Fibroblast of skin of right quadriceps (primary cell): ENCODE results near the gene PAX5.

ENCODE experiments used
- DNase-seq: peaks from one replicate; pipeline ENCODE4 v3.0.0-alpha.2; 2013

The PAX5 gene

DNA sequence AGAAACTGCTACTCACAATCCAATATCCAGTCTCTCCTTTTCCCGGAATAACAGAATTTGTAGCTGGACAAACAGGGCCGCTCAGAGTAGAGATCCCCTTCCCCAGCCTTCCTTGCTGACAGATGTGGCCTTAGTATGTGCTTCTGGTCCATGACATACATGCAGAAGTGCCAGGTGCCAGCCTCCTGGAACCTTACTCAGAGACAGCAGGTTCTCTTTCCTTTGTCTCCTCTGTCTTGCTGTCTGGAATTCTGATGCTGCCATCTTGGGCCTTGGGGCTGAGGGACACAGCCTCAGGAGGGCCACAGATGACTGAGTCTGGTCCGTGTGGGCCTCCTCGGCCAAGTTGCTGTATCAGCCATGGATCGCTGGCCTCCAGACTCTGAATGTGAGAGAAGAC lies 210.1 kb downstream of the PAX5 start:
- no peak for DNase-seq

DNA sequence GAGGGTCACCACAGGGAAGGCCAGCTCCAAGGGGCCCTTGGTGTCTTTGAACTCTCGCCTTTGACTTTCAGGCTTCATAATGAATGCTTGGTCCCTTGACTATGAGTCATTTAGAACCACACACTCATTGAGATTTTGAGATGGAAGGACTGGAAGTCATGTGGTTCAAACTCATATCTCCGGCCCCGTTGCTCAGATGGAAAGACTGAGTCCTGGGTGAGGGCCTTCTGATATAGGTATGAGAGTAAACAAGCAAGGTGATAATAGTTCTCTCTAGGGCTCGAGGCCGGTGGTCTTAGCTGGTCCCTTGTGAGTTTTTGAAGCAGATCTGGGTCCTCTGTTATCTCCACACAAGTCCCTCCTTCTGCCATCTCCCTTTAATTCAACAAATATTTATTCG lies 210.6 kb downstream of the PAX5 start:
- DNase-seq, result no peak

DNA sequence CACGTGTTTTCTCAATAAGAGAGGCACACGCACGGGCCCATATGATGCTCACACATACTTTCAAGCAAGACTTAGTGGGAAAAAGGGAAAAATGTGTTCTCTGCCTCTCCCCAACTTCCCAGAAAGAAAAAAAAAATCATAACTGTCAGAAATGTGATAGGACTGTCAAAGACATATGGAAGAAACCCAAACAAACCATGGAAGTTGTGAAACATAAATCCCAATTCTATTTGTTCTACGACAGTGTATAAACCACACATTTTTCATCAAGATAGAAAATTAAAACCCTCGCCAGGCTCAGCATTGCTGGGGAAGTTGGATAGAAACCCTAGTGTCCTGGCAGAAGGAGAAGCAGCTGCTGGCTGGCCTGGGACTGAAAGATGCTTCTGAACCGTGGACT lies 211.9 kb downstream of the PAX5 start:
- DNase-seq, result no peak

DNA sequence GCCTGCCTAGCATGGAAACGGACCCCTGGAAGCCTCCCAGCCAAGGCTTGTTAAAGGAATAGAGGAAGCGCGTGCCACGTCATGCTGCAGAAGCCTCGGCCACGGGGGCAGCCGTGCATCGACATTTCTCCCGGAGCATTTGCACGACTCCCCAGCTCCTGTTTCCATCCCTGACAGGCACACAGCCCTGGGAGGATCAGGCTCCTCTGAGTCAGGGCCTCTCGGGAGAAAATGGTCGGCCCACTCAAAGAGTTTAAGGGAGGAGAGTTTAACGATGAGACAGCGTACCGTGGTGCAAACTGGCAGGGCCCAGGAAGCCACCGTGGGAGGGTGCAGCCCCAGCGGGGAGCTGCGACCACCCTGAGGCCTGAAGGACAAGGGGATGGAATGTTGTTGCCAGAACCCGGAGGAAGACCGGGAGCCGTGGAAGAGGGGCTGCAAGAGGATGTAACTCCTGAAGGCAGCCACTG lies 213.6 kb downstream of the PAX5 start:
- DNase-seq, result peak; percentile 14

DNA sequence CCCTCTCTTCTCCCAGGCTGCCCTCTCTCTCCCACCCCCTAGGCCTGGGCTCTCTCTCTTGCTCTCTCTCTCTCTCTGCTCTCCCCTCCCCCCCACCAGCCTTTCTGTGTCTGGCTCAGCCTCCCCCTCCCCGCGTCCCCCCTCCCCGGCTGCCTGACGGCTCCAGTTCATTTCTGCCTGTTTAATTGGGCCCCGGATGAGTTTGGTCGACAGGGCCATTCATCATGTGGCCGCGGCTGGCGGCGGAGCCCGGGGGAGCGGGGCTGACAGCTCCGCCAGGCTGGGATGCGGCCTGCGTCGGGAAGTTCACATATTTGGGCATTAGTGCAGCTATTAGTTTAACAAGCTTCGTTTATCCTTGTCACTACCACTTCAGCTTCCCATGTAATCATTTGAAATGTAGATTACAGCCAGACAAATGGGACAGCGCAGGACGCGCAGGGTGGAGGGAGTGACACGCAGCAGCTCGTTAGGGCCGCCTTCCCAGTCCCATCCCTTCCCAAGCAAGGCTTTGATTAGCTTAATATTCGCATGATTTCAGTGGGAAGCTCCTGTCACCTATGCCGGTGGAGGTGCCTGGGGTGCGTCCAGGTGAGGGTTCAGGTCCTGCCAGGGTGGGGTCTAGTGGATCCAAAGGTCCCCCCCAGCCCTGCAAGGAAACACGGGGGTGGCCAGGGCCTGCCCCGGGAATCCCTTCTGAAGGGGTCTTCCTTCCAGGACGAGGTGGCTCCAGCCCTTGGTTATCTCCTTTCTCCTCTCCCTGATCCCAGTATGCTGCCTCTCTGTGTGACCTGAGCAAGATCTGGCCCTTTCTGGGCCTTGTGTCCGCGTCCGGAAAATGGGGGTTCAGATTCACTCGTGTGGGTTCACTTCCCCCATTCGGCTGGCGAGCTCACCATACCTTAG lies 214.8 kb downstream of the PAX5 start:
- peak; percentile 11 for DNase-seq

DNA sequence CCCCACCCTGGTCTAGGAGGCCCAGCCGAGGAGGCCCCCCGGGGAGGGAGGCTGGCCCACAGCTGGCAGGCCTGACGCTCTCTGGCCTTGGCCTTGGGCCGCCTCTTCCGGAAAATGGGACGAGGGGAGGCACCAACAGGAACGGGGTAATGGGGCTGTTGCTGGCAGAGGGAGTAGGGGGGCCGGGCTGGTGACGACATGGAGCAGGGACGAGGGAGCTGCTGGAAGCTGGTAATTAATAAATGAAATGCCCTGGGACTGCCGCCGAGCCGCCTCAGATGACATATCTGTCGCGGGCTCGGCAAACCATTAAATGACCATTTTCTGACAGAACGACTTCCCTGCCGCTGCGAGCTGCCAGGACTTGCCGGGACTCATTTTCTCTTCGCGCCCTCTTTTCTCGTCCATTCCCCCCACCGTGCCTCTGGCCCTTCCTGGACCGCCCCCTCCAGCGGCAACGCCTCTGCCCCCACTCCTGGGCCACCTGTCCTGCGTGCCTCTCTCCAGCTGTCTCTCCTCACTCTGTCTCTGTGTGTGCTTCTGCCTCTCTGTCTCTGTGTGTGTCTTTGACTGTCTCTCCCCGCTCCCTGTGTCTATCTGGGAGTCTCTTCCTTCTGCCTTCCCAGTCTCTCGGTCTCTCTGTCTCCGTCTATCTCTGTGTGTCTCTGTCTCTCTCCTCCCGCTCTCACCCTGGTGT lies 215.7 kb downstream of the PAX5 start:
- DNase-seq, result no peak

DNA sequence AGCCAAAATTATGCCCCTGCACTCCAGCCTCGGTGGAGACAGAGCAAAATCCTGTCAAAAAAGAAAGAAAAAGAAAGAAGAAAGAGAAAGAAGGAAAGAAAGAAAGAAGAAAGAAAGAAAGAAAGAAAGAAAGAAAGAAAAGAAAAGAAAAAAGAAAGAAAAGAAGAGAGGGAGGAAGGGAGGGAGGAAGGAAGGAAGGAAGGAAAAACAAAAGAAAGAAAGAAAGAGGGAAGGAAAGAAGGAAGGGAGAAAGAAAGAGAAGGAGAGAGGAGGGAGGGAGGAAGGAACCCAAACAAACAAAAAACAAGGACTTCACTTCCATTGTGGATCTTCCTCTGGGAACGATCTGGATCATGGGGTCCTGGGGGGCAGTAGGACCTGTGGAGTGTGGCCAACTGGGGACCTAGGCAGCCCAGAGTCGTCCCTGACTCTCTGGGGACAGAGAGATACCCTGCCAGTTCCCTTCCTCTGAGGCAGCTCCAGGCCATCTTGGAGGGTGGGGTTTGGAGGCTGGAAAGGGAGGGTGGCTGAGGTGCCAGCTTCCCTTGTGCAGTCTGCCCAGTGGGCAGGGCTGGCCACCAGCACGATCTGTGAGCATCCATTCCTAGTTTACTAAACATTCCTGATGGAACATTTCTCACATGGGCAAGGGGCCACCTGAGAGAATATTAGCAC lies 216.8 kb downstream of the PAX5 start:
- DNase-seq, result no peak

DNA sequence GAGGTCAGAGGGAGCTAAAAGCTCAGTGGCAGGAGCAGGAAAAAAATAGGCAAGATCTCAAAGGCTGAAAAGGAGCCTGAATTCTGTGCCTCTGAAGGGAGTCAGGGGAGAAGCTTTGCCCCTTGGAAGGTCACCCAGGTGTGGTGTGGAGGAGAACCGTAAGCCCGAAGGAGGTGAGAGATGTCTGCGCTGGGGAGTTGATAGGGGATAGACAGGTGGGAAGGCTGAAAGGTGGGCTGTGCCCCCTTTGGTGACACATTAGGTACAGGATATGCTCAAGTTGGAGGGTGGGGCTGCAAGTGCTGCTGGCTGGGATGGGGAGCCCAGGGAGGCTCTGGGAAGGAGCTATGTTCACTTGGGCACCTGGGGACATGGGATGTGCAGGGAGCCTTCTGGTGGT lies 217.7 kb downstream of the PAX5 start:
- DNase-seq, result no peak

DNA sequence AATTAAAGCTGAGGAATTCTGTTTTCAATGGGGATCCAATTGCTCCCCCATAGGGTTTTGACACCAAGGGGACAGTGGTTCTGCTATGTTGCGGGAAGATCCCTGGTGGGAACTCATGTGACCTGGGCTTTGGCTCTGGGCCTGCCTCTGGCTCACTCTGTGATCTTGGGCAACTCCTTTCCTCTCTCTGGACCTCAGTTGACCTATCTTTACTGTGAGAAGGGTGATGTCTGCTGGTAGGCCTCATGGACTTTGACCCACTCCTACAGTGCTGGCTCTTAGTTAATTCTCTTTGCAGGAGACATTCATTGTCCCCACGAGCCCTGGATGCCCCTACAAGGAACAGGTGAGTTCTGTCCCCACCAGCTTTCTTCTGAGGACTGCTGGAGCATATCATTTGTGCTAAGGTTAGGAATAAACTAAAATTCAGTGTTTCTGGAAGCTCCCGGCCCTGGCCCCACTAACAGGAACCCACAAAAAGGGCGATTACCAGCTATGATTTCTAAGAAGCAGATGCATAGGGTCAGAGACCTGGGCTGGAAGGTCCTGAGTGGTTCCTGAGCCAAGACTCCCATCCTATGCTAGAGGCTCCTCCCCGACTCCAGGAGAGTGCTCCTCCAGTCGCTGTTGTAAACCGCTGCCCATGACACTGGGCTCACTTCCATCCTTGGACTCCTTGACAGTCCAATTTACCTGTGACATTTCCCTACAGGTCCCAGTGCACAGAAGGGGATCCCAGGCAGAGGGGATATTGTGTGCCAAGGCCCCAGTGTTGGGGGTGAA lies 218.3 kb downstream of the PAX5 start:
- DNase-seq, result no peak

DNA sequence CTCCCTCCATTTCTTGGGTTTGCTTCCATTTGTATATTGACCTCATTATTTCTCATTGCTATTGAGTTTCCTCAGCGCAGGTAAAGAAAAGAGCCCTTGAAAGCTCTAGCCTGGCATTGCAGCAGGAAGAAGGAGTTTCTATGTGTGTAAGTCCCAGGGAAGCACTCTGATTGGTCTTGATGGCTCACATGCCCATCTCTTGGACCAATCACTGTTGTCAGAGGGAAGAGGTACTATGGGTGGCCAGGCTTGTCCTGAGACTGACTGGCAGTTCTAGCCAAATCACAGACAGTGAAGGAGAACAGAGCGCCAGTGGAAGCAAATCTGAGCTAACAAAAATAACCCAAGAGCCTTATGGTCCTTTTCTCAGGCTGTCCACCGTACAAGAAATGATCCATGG lies 219.0 kb downstream of the PAX5 start:
- DNase-seq, result no peak

DNA sequence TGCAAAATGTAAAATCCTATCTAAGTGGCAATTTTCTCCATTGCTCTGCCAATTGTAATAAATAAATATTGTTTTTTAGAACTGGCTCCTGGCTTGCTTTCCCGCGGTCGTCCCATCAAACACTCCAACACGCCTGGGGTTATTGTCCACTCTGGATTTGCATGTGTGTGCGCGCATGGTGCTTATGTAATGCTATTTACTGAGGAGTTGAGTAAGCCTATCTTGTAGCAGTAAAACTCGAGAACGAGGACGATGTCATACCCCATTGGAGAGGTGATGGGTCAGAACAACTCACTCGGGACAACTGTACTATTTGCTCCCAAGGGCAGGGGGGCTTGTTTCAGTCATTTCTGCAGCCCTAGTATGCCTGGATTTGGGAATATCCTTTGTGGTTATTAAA lies 220.9 kb downstream of the PAX5 start:
- DNase-seq, result no peak

DNA sequence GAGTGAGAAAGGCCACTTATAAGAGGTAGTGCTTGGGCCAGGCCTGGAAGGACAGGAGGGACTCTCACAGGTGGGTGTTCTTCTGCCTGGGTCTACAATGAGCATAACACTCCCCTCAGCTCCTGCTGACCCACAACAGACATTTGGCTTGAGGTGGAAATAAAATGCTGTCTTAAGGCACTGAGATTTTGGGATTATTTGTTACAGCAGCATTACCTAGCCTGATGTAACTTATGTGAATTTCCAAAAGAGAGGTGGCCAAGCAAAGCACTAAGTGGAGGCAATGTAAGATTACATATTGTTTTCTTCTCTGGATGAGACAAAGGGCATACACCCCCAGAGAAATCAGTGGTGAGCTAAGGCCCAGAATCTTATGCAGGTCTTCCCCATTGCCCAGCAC lies 221.5 kb downstream of the PAX5 start:
- no peak for DNase-seq

DNA sequence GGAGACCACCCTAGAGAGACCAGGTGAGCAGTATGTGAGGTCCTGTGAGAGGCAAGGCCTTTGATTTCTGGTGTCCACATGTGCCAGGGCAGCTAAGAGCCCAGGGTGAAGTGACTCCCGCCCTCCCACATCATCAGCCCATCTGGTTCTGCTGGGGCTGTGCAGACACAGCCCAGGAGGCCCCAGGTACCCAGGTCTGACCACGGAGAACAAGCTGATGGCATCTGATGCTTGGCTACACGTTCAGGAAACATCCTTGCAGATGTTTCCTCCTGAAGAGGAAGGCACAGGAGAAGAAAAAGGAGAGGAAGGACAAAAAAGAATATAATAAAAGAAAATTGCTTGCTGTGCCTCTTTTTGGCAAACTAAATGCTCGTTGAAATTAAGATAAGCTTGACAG lies 225.8 kb downstream of the PAX5 start:
- no peak for DNase-seq

DNA sequence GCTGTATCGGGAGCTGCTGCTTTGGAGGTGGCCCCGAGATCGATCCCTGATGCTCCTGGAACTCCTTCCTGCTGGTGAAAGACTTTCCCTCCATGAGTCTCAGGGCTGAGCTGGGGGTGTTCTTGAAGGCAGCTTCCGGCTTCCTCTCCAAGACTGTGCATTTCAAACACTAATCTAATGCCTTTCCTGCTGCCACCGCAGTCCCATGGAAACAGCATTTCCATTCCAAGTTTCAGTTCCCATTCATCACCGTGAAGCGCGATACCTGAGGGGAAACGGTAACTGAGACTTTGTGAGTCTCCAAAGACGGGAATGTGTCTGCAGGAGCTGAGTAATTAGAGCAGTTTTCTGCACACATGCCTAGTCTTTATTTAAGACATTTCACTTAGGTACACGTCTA lies 230.1 kb downstream of the PAX5 start:
- no peak for DNase-seq

DNA sequence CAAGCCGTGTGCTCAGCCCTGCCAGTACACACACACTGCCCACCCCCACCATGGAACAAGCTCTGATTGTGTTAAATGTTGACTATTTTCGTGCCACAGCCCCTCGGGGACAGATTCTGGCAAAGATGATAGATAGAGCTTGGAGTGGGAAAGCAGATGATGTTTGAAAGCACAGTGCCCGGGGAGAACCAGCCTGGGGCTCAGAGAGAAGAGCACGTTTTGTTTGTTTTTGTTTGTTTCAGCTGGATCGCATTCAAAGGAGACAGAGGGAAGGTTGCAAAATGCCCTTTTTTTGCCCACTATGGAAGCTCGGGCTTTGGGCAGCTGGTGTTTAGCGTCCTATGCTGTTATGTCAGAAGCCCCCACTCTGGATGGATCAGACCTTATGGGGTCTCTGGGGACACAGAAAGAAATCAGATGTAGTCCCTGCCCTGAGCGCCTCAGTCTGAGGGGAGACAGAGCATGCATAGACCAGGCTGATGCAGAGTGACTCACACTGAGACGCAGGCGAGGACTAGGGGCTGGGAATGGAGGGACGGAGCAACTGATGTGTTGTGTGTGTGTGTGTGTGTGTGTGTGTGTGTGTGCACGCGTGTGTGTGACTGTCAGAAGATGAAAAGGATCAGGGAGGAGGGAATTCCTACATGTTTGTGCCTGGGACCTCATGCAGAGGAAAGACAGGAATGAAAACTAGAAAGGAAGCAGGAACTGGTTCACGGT lies 231.7 kb downstream of the PAX5 start:
- peak; percentile 9 for DNase-seq

DNA sequence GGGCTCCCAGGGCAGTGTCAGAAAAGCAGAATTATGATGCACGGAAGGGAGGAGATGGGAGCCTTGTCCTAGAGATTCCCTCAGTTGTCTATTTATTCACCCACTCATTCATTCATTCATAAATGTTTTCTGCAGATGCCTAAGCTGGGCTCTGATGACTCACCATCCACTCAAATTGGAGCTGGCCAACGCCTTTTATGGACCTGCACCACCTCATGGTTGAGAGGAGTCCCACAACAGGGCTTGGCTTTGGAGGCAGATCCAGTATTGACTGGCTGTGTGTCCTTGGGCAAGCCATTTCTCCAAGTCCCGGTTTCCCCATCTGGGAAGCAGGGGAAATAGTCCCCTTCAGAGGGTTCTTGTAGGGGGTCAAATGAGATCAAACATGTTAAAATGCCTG lies 233.6 kb downstream of the PAX5 start:
- no peak for DNase-seq

DNA sequence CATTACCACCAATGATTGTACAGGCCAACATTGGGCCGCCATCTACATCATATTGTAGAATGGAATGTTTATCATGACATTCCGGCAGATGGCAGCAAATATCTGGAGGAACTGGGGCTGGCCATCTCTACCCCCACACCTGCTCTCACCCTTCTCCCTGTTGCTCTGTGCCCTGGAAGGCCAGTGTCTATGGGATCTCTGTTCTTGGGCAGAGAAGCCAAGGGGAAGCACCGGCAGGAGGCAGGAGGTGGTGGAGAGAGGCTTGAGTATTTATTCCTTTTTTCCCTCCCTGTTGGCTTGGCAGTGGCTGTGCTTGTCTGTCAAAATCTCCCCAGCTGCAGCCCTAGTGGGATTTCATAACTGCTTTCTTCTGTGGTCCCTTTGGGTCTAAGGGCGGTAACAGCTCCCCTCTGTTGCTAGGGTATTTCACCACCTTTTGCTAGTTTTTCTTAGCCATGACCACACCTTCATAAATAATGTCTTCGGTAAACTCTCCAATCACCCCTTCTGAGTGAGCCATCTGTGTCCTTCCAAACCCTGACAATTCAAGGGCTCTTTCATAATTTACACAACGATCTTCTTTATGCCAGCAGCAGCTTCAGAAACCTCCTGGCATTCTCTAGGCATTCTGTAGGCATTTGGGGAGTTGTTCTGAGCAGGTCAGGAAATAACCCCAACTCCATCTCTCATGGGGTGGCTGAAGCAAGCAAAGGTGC lies 235.6 kb downstream of the PAX5 start:
- no peak for DNase-seq

DNA sequence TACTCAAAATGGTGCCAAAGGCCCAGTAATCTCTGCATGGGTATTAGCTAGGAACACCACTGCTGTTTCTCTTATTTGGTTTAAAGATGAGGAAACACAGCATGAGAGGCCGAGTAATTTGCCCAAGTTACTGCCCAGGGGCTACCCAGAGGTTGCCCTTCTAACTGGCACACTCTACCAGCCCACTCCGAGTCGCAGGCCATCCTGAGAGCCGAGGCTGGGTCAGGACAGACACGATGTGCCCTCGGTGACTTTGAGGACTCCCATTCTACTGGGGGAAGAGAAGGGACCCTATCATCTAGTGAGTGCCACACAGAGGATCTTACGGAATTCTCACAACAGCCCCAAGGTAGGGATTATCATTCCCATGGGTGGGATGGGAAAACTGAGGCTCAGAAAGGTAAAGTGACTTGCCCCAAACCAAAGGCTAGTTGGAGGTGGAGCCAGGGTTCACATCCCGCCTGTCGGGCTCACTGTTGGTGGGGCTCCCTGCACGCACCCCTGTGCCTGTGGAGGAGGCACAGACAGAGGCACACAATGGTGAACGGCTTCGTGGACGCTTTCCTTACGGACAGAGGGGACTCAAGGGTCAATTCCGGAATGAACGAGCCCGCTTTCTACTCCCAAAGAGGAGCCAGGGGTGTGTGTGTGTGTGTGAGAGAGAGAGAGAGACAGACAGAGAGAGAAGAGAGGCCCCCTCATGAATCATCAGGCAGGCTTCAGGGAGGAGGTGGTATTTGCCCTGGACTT lies 236.4 kb downstream of the PAX5 start:
- no peak for DNase-seq

DNA sequence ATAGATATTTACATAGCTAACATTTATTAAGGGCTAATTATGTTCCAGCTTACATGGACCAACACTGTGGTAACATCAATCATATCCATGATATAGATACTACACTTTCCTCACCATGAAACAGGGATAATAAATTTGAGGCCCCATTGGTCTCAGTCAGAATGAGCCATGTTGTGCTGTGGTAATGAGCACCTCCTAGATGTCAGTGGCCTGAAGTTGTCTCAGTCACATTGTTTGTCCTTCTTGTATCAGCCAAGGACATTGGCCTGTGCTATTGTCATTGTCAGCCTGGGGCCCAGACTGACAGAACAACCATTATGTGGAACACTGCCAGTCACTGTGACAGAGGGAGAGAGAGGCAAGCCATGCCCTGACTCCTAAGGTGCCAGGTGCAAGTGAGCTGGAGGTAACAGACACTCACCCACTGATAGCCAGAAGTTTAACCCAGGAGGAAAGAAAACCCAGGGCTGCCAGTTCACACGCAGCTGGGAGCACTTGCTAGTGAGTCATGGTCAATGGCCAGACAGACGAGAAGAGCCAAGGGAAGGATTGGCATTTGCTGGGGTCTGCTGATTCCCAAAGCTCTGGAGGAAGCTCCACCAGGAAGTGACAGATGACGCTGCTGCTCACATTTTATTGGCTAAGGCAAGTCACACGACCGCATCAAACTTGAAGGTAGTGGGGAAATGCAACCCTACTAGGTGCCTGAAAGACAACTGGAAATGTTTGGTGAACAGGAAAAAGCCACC lies 237.2 kb downstream of the PAX5 start:
- DNase-seq, result no peak

DNA sequence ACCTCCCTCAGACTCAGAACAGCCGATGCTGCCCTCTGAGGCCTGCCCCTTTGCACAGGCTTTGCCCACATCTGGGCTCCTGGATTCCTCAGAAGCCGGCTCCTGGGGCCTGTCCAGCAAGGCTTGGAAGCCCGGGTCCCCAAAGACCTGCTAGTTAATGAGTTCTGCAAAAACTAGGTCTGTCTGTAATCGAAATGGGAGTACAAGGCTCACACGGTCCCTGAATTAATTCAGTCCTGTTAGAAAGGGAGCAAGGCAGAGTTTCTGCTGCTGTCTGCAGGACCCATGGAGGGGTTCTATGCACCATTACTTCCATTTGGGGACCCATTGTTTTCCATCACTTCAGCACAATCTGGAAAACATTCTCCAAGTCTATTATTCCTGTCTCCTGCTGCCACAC lies 239.6 kb downstream of the PAX5 start:
- no peak for DNase-seq
